HG03103 (cell line): ENCODE results near the gene MRPL49.
"Not testable (repeated sequence)": the region's sequence is repeated elsewhere in the genome, so short reads cannot be mapped to it uniquely, and the experiment has no call there.

ENCODE experiments used
- ATAC-seq: cut with Tn5 transposase; IDR thresholded peaks from one replicate; pipeline ENCODE4 v1.9.1; 2021; ENCODE audit warnings: low read depth; ENCODE audit not compliant: unreplicated experiment

The MRPL49 gene

GRCh38 chr11:65160643-65161042 lies 38.5 kb downstream of the MRPL49 start:
- no peak for ATAC-seq

DNA sequence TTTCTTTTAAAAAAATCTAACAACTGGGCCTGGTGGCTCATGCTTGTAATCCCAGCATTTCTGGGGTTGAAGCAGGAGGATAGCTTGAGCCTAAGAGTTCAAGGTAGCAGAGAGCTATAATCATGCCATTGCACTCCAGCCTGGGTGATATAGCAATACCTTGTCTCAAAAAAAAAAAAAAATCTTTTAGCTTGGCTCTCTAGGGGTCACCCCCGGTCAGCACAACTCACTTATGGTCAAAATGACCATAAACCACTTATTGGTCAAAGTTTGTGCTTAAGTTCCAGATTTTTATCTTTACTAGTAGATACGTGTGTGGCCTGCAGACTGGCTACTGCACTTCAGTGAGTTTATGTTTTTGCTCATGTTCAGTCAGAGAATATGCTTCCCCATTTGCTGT lies 41.6 kb downstream of the MRPL49 start:
- no peak for ATAC-seq

DNA sequence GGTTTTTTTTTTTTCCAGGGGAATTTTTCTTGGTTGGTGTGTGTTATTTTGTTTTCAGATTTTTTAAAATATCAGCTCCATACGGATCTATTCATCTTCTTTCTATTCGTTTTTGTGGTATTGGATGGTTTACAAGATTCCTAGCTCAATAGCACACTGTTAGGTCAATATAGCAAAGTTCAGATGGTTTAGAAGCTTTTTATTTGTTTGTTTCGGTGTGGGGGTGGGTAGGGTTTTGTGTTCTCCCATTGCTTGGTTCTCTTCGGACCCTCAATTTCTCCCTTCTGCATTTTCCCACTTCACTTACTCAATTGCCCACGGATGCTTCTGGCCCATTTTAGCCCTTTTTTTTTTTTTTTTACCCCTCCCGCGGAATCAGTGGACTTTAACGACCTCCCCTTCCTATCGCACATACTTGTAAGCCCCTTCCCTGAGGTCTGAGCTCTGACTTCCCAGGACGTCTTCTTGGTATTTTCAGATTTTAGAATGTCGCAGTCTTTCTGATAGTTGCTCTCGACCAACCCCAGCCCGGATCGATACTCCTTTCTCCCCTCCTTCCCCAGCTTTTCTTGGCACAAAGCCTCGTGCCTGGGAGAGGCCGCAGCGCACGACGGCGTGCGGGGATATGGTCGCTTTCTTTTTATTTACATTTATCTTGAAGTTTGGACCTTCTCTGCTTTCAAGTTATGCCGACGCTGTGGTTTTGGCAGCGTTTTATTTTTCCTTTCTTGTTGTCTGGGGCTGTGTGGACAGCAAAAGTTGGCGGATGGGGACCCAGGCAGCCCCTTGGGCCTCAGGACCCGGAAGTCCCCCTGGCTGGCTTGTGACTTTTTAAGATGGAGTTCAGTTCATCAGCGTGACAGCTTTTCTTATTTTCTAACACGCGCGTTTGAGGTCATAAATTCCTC lies 43.5 kb downstream of the MRPL49 start:
- no peak for ATAC-seq

- no peak for ATAC-seq
Measured at GRCh38 chr11:65166893-65167292, 44.8 kb downstream of the MRPL49 start.

DNA sequence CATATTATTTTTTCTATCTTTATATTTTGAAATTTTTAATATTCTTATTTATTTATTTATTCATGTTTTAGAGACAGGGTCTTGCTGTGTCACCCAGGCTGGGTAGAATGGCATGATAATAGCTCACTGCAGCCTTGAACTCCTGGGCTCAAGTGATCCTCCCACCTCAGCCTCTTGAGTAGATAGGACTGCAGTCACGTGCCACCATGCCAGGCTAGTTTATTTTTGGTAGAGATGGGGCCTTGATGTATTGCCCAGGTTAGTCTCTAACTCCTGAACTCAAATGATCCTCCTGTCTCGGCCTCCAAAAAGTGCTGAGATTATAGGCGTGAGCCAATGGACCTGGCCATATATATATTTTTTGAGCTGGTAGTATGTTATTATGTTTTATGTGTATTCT lies 45.5 kb downstream of the MRPL49 start:
- ATAC-seq, result no peak

DNA sequence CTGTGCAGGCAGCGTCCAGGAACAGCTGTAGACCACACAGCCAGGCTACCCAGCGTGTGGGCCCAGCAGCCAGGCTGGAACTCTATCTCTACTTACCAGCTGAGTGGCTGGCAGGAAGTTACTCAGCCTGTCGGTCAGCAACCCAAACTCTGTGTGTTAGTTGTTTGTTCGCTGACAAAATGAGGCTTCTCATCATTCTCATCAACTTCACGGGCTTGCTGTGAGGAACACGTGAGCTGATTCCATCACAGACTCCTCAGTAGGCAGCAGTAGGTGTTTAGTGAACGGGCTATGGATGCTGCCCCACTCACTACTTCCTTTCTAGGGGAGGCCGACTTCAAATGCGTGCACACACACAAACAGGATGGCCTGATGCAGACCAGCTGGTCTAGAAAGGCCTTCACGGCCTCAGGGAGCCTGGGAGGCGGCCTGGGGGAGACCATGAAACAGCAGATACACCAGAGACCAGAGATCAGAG lies 47.1 kb downstream of the MRPL49 start:
- ATAC-seq, result no peak

GRCh38 chr11:65170058-65170534 lies 48.0 kb downstream of the MRPL49 start, which contains the start of gene SPDYC:
SPDYC (plus strand) TSS chr11:65170233; CDS start chr11:65171358, 1,125 bp downstream.
- ATAC-seq, result no peak

- no peak for ATAC-seq
Measured at GRCh38 chr11:65172600-65172999, 50.5 kb downstream of the MRPL49 start.

GRCh38 chr11:65174571-65175010 lies 52.5 kb downstream of the MRPL49 start:
- ATAC-seq, result not testable (repeated sequence)
